Measurements from ENCODE around the gene UNC13B.

GRCh38 chr9:35432076-35432475 is 270.3 kb downstream of the UNC13B start:
- TF ChIP-seq ZNF274 (IDR thresholded peaks at IDR 0.05; ENCODE audit: low read depth, low read length) = no peak
- TF ChIP-seq YY1 (IDR thresholded peaks at IDR 0.05; ENCODE audit: insufficient read depth, insufficient read length) = no peak
